GM19193 (cell line): ENCODE data around the gene BBS9.

ENCODE experiments used
- POLR2A ChIP-seq: IDR thresholded peaks from 4 replicates; pipeline ENCODE4 v1.6.1; 2011; ENCODE audit not compliant: insufficient read depth, insufficient read length; ENCODE audit errors: extremely low read depth

The BBS9 gene

GRCh38 chr7:33420311-33420940 is 291.1 kb downstream of the BBS9 start:
- no peak for TF ChIP-seq POLR2A

GRCh38 chr7:33421429-33421828 is 292.1 kb downstream of the BBS9 start:
- no peak for TF ChIP-seq POLR2A

GRCh38 chr7:33422141-33422540 is 292.8 kb downstream of the BBS9 start:
- TF ChIP-seq POLR2A, result no peak

GRCh38 chr7:33422825-33423645 is 293.7 kb downstream of the BBS9 start:
- no peak for TF ChIP-seq POLR2A

- no peak for TF ChIP-seq POLR2A
Measured at GRCh38 chr7:33423646-33424020, 294.3 kb downstream of the BBS9 start.

GRCh38 chr7:33425395-33425794 is 296.0 kb downstream of the BBS9 start:
- TF ChIP-seq POLR2A, result no peak

- TF ChIP-seq POLR2A, result no peak
Measured at GRCh38 chr7:33425929-33426678, 296.7 kb downstream of the BBS9 start.

GRCh38 chr7:33428415-33428814 is 299.1 kb downstream of the BBS9 start:
- no peak for TF ChIP-seq POLR2A

- no peak for TF ChIP-seq POLR2A
Measured at GRCh38 chr7:33431543-33431942, 302.2 kb downstream of the BBS9 start.

- no peak for TF ChIP-seq POLR2A
Measured at GRCh38 chr7:33432821-33433220, 303.5 kb downstream of the BBS9 start.

- TF ChIP-seq POLR2A, result no peak
Measured at GRCh38 chr7:33433357-33433756, 304.0 kb downstream of the BBS9 start.

- TF ChIP-seq POLR2A, result no peak
Measured at GRCh38 chr7:33444511-33444910, 315.1 kb downstream of the BBS9 start.

GRCh38 chr7:33446551-33446950 is 317.2 kb downstream of the BBS9 start:
- TF ChIP-seq POLR2A, result no peak

- TF ChIP-seq POLR2A, result no peak
Measured at GRCh38 chr7:33448035-33448434, 318.7 kb downstream of the BBS9 start.

- no peak for TF ChIP-seq POLR2A
Measured at GRCh38 chr7:33449847-33450246, 320.5 kb downstream of the BBS9 start.

GRCh38 chr7:33452805-33453502 is 323.6 kb downstream of the BBS9 start:
- TF ChIP-seq POLR2A, result no peak

GRCh38 chr7:33457039-33457438 is 327.7 kb downstream of the BBS9 start:
- no peak for TF ChIP-seq POLR2A
